ENCODE measurements around the gene SLC26A4. TPM values are rescaled to one million over a fixed set of nuclear protein-coding genes. Genes with fewer than 3 reads are reported as not detected.

SLC26A4 gene
- total and polyA plus RNA-seq, 10 of the 15 experiments (the other 5 are each of a cell fraction or from before 2014, with no cell fraction given): 0.01 to 0.18 (median 0.08) TPM; not detected in 5

Small RNA genes lying within 50 kb of the gene (small RNA-seq; reads per million reads assigned to genes)
- gene BANF1P5: not detected

Other genes with a start within 250 kb of the SLC26A4 start
- gene GPR22, start 190.8 kb upstream of the SLC26A4 start, total RNA-seq (2014; rRNA removed): not detected in 2 replicates
- not detected in 2 replicates for gene GPR22, start 190.8 kb upstream of the SLC26A4 start, total RNA-seq (2014; rRNA removed; fragmentation: Illumina TruSeq; extraction: Trizol)
- not detected in 2 replicates for gene GPR22, start 190.8 kb upstream of the SLC26A4 start, total RNA-seq (2021)
- not detected in 2 replicates for gene GPR22, start 190.8 kb upstream of the SLC26A4 start, polyA plus RNA-seq (2011; rRNA removed)
- gene GPR22, start 190.8 kb upstream of the SLC26A4 start, polyA plus RNA-seq (2014; fragmentation: Illumina TruSeq; extraction: Trizol): not detected in 2 replicates
- gene GPR22, start 190.8 kb upstream of the SLC26A4 start, polyA plus RNA-seq (2014; fragmentation: Nextera tagmentation; extraction: Ambion mirVana): under 1 TPM; 0.11 to 0.71 TPM
- gene GPR22, start 190.8 kb upstream of the SLC26A4 start, polyA plus RNA-seq (2014; rRNA removed): not detected in 2 replicates
- under 1 TPM; 0.44 to 0.50 TPM for gene GPR22, start 190.8 kb upstream of the SLC26A4 start, polyA plus RNA-seq (2016; fragmentation: Nextera tagmentation; extraction: Ambion mirVana)
- gene COG5, start 96.9 kb upstream of the SLC26A4 start, total RNA-seq (2014; rRNA removed): 15.1 and 18.0 TPM in 2 replicates
- gene COG5, start 96.9 kb upstream of the SLC26A4 start, total RNA-seq (2014; rRNA removed; fragmentation: Illumina TruSeq; extraction: Trizol): 27.9 and 30.4 TPM in 2 replicates
- 17.8 and 19.7 TPM in 2 replicates for gene COG5, start 96.9 kb upstream of the SLC26A4 start, total RNA-seq (2021)
- 25.1 and 37.8 TPM in 2 replicates for gene COG5, start 96.9 kb upstream of the SLC26A4 start, polyA plus RNA-seq (2011; rRNA removed)
- 15.3 and 24.6 TPM in 2 replicates for gene COG5, start 96.9 kb upstream of the SLC26A4 start, polyA plus RNA-seq (2014; fragmentation: Illumina TruSeq; extraction: Trizol)
- 1 to 10 TPM; 5.5 to 6.8 TPM for gene COG5, start 96.9 kb upstream of the SLC26A4 start, polyA plus RNA-seq (2014; fragmentation: Nextera tagmentation; extraction: Ambion mirVana)
- gene COG5, start 96.9 kb upstream of the SLC26A4 start, polyA plus RNA-seq (2014; rRNA removed): 17.9 and 18.8 TPM in 2 replicates
- 10 to 100 TPM; 13.7 to 15.9 TPM for gene COG5, start 96.9 kb upstream of the SLC26A4 start, polyA plus RNA-seq (2016; fragmentation: Nextera tagmentation; extraction: Ambion mirVana)
- gene DUS4L, start 96.9 kb upstream of the SLC26A4 start, total RNA-seq (2014; rRNA removed): 12.8 and 13.3 TPM in 2 replicates
- gene DUS4L, start 96.9 kb upstream of the SLC26A4 start, total RNA-seq (2014; rRNA removed; fragmentation: Illumina TruSeq; extraction: Trizol): 12.3 and 12.7 TPM in 2 replicates
- 7.6 and 11.7 TPM in 2 replicates for gene DUS4L, start 96.9 kb upstream of the SLC26A4 start, total RNA-seq (2021)
- gene DUS4L, start 96.9 kb upstream of the SLC26A4 start, polyA plus RNA-seq (2011; rRNA removed): 10.6 and 18.0 TPM in 2 replicates
- gene DUS4L, start 96.9 kb upstream of the SLC26A4 start, polyA plus RNA-seq (2014; fragmentation: Illumina TruSeq; extraction: Trizol): 14.1 and 19.2 TPM in 2 replicates
- gene DUS4L, start 96.9 kb upstream of the SLC26A4 start, polyA plus RNA-seq (2014; fragmentation: Nextera tagmentation; extraction: Ambion mirVana): 1 to 10 TPM; 5.3 to 7.1 TPM
- 12.1 and 13.0 TPM in 2 replicates for gene DUS4L, start 96.9 kb upstream of the SLC26A4 start, polyA plus RNA-seq (2014; rRNA removed)
- gene DUS4L, start 96.9 kb upstream of the SLC26A4 start, polyA plus RNA-seq (2016; fragmentation: Nextera tagmentation; extraction: Ambion mirVana): 10 to 100 TPM; 13.3 to 15.3 TPM
- gene BCAP29, start 80.6 kb upstream of the SLC26A4 start, total RNA-seq (2014; rRNA removed): 26.5 and 33.2 TPM in 2 replicates
- 42.8 and 44.2 TPM in 2 replicates for gene BCAP29, start 80.6 kb upstream of the SLC26A4 start, total RNA-seq (2014; rRNA removed; fragmentation: Illumina TruSeq; extraction: Trizol)
- 32.0 and 33.4 TPM in 2 replicates for gene BCAP29, start 80.6 kb upstream of the SLC26A4 start, total RNA-seq (2021)
- gene BCAP29, start 80.6 kb upstream of the SLC26A4 start, polyA plus RNA-seq (2011; rRNA removed): 33.3 and 53.2 TPM in 2 replicates
- 58.5 and 72.0 TPM in 2 replicates for gene BCAP29, start 80.6 kb upstream of the SLC26A4 start, polyA plus RNA-seq (2014; fragmentation: Illumina TruSeq; extraction: Trizol)
- gene BCAP29, start 80.6 kb upstream of the SLC26A4 start, polyA plus RNA-seq (2014; fragmentation: Nextera tagmentation; extraction: Ambion mirVana): 10 to 100 TPM; 26.6 to 36.3 TPM
- gene BCAP29, start 80.6 kb upstream of the SLC26A4 start, polyA plus RNA-seq (2014; rRNA removed): 21.2 and 27.0 TPM in 2 replicates
- 10 to 100 TPM; 46.9 to 48.5 TPM for gene BCAP29, start 80.6 kb upstream of the SLC26A4 start, polyA plus RNA-seq (2016; fragmentation: Nextera tagmentation; extraction: Ambion mirVana)
- gene CBLL1, start 83.3 kb downstream of the SLC26A4 start, total RNA-seq (2014; rRNA removed): 16.4 and 20.3 TPM in 2 replicates
- gene CBLL1, start 83.3 kb downstream of the SLC26A4 start, total RNA-seq (2014; rRNA removed; fragmentation: Illumina TruSeq; extraction: Trizol): 32.4 and 32.9 TPM in 2 replicates
- gene CBLL1, start 83.3 kb downstream of the SLC26A4 start, total RNA-seq (2021): 26.2 and 28.3 TPM in 2 replicates
- gene CBLL1, start 83.3 kb downstream of the SLC26A4 start, polyA plus RNA-seq (2011; rRNA removed): 10.1 and 18.5 TPM in 2 replicates
- gene CBLL1, start 83.3 kb downstream of the SLC26A4 start, polyA plus RNA-seq (2014; fragmentation: Illumina TruSeq; extraction: Trizol): 32.7 and 42.8 TPM in 2 replicates
- 1 to 10 TPM; 8.6 to 9.3 TPM for gene CBLL1, start 83.3 kb downstream of the SLC26A4 start, polyA plus RNA-seq (2014; fragmentation: Nextera tagmentation; extraction: Ambion mirVana)
- 7.2 and 9.8 TPM in 2 replicates for gene CBLL1, start 83.3 kb downstream of the SLC26A4 start, polyA plus RNA-seq (2014; rRNA removed)
- 10 to 100 TPM; 32.9 to 40.1 TPM for gene CBLL1, start 83.3 kb downstream of the SLC26A4 start, polyA plus RNA-seq (2016; fragmentation: Nextera tagmentation; extraction: Ambion mirVana)
- gene SLC26A3, start 142.4 kb downstream of the SLC26A4 start, total RNA-seq (2014; rRNA removed): not detected in 2 replicates
- gene SLC26A3, start 142.4 kb downstream of the SLC26A4 start, total RNA-seq (2014; rRNA removed; fragmentation: Illumina TruSeq; extraction: Trizol): not detected in 2 replicates
- 0.46 and 0.53 TPM in 2 replicates for gene SLC26A3, start 142.4 kb downstream of the SLC26A4 start, total RNA-seq (2021)
- not detected in 2 replicates for gene SLC26A3, start 142.4 kb downstream of the SLC26A4 start, polyA plus RNA-seq (2011; rRNA removed)
- gene SLC26A3, start 142.4 kb downstream of the SLC26A4 start, polyA plus RNA-seq (2014; fragmentation: Illumina TruSeq; extraction: Trizol): not detected in 2 replicates
- not detected for gene SLC26A3, start 142.4 kb downstream of the SLC26A4 start, polyA plus RNA-seq (2014; fragmentation: Nextera tagmentation; extraction: Ambion mirVana)
- gene SLC26A3, start 142.4 kb downstream of the SLC26A4 start, polyA plus RNA-seq (2014; rRNA removed): not detected in 2 replicates
- not detected for gene SLC26A3, start 142.4 kb downstream of the SLC26A4 start, polyA plus RNA-seq (2016; fragmentation: Nextera tagmentation; extraction: Ambion mirVana)
- 62.7 and 78.9 TPM in 2 replicates for gene DLD, start 230.4 kb downstream of the SLC26A4 start, total RNA-seq (2014; rRNA removed)
- 80.6 and 82.9 TPM in 2 replicates for gene DLD, start 230.4 kb downstream of the SLC26A4 start, total RNA-seq (2014; rRNA removed; fragmentation: Illumina TruSeq; extraction: Trizol)
- 94.2 and 97.6 TPM in 2 replicates for gene DLD, start 230.4 kb downstream of the SLC26A4 start, total RNA-seq (2021)
- gene DLD, start 230.4 kb downstream of the SLC26A4 start, polyA plus RNA-seq (2011; rRNA removed): 175 and 282 TPM in 2 replicates
- gene DLD, start 230.4 kb downstream of the SLC26A4 start, polyA plus RNA-seq (2014; fragmentation: Illumina TruSeq; extraction: Trizol): 314 and 369 TPM in 2 replicates
- gene DLD, start 230.4 kb downstream of the SLC26A4 start, polyA plus RNA-seq (2014; fragmentation: Nextera tagmentation; extraction: Ambion mirVana): 100 to 1,000 TPM; 147 to 215 TPM
- 109 and 133 TPM in 2 replicates for gene DLD, start 230.4 kb downstream of the SLC26A4 start, polyA plus RNA-seq (2014; rRNA removed)
- 100 to 1,000 TPM; 192 to 196 TPM for gene DLD, start 230.4 kb downstream of the SLC26A4 start, polyA plus RNA-seq (2016; fragmentation: Nextera tagmentation; extraction: Ambion mirVana)